Measurements from ENCODE around the gene PCCA.
"Not testable (repeated sequence)": the region's sequence is repeated elsewhere in the genome, so short reads cannot be mapped to it uniquely, and the experiment has no call there.

The PCCA gene

DNA sequence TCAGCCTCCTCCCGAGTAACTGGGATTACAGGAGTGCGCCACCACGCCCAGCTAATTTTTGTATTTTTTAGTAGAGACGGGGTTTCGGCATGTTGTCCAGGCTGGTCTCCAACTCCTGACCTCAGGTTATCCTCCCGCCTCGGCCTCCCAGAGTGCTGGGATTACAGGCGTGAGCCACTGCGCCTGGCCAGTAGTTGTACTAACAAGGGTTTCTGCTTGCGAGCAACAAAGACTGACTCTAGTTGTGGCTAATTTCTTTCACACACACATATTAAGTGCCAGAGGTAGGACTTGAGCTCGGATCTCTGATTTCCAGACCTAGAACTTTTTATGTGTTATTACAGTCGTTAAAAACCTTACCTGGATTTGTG is 635 bp upstream of the PCCA start:
- peak overlapping the region; percentile 87 for H3K4me3 ChIP-seq (replicated peaks; ENCODE audit: low read depth, low read length)
- no peak for DNase-seq (ENCODE audit: low read depth)

DNA sequence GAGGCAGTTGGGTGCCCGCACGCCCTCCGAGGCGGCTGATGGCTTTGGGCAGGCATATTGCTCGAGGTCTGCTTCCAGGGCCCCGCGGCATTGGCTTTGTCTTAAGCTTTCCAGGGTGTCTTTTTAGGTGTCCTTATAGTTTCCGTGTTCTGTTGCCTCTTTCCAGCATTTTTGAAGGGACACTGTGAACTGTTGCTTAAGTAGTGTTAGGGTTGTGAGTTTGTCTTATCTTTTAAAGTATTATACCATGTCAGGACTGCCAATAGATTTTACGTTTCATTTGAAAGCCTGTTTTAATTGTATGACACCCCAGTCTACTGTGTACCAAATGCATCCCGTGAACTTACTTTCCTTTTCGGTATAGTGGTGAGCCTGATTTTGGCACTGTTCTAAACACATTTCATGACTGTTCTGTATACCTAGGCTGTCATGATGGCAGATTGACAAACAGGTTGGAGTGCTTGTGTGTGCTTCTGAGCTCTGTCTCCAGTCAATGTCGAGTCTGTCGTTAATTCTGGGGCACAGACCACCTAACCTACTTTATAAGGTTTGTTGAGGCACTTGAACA is 656 bp downstream of the PCCA start:
- peak overlapping the region; percentile 87 for H3K4me3 ChIP-seq (replicated peaks; ENCODE audit: low read depth, low read length)
- TF ChIP-seq, protein P1, sequence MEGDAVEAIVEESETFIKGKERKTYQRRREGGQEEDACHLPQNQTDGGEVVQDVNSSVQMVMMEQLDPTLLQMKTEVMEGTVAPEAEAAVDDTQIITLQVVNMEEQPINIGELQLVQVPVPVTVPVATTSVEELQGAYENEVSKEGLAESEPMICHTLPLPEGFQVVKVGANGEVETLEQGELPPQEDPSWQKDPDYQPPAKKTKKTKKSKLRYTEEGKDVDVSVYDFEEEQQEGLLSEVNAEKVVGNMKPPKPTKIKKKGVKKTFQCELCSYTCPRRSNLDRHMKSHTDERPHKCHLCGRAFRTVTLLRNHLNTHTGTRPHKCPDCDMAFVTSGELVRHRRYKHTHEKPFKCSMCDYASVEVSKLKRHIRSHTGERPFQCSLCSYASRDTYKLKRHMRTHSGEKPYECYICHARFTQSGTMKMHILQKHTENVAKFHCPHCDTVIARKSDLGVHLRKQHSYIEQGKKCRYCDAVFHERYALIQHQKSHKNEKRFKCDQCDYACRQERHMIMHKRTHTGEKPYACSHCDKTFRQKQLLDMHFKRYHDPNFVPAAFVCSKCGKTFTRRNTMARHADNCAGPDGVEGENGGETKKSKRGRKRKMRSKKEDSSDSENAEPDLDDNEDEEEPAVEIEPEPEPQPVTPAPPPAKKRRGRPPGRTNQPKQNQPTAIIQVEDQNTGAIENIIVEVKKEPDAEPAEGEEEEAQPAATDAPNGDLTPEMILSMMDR (IDR thresholded peaks at IDR 0.05; ENCODE audit: low read length, missing control alignments) = no peak
- no peak for DNase-seq (ENCODE audit: low read depth)

More for the DNA sequence above, 635 bp upstream of the PCCA start:
- TF ChIP-seq, protein P1 (IDR thresholded peaks at IDR 0.05; ENCODE audit: low read length, missing control alignments) = no peak

DNA sequence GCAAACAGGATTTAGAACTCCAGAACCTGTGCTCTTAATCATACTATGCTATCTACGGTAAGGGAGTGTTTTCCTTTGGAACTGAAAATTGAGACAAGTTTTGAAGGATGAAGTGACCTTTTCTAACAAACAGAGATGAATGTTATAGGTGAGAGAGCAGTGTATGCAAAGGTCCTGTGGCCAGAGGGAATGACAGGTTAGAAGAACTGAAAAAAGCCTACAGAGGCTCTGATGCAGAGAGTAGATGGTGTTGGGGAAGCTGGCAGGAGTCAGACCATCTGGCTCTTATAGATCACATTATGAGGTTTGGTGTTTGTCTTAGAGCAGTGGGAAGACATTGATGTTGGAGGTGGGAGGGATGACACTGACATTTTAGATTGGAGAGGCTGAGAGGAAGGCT is 2.0 kb downstream of the PCCA start:
- TF ChIP-seq, protein P1 (IDR thresholded peaks at IDR 0.05; ENCODE audit: low read length, missing control alignments) = no peak
- no peak overlapping the region for H3K4me3 ChIP-seq (replicated peaks; ENCODE audit: low read depth, low read length)
- DNase-seq (ENCODE audit: low read depth) = no peak

DNA sequence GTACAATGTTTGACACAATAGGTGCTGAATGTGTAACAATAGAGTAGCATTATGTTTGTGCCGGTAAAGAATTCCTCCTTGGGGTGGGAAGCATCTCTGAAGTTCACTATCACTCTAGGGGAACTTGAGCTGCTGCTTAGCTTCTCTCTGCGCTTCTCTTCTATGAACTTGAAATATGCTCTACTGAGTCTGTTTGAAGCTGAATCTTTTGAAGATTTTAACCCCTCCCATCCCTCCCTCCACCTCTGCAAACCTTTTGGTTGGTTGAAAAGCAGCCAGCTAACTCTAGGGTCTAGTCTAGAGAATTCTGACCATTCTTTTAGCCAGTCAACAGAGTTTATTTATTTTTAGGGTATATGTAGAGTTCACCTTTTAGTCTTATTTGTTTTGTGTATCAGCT is 2.5 kb downstream of the PCCA start:
- TF ChIP-seq, protein P1 (IDR thresholded peaks at IDR 0.05; ENCODE audit: low read length, missing control alignments) = no peak
- no peak for DNase-seq (ENCODE audit: low read depth)
- no peak overlapping the region for H3K4me3 ChIP-seq (replicated peaks; ENCODE audit: low read depth, low read length)

DNA sequence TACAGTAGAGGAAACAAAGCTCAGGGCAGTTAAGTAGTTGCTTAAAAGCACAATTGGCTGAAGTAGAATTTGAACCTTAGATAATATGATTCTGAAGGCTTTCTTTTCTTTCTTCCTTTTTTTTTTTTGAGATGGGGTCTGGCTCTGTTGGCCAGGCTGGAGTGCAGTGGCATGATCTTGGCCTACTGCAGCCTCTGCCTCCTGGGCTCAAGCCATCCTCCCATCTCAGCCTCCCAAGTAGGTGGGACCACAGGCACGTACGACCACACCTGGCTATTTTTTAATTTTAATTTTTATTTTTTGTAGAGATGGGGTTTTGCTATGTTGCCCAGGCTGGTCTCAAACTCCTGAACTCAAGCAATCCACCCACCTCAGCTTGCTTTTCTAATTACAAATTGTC is 3.4 kb downstream of the PCCA start:
- DNase-seq (ENCODE audit: low read depth); H3K4me3 ChIP-seq (replicated peaks; ENCODE audit: low read depth, low read length): not testable (repeated sequence)

DNA sequence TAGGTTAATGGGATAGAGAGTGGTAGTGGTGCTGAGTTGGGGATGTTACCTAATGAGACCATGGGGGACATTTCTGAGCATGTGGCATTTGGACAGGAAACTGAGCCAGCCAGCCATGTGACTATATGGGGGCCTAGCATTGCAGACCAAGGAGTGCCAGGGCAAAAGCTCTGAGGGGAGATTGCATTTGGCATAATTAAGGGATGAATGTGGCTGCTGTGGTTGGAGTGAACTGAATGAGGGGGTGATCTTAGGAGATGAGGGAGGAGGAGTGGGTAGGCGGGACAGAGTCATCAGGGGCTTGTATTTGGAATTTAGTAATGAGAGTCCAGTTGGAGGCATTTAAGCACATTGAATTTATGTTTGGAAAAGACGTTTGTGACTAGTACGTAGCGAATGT is 6.6 kb downstream of the PCCA start:
- no peak for DNase-seq (ENCODE audit: low read depth)
- H3K4me3 ChIP-seq (replicated peaks; ENCODE audit: low read depth, low read length) = no peak overlapping the region
- TF ChIP-seq, protein P1 (IDR thresholded peaks at IDR 0.05; ENCODE audit: low read length, missing control alignments) = no peak

DNA sequence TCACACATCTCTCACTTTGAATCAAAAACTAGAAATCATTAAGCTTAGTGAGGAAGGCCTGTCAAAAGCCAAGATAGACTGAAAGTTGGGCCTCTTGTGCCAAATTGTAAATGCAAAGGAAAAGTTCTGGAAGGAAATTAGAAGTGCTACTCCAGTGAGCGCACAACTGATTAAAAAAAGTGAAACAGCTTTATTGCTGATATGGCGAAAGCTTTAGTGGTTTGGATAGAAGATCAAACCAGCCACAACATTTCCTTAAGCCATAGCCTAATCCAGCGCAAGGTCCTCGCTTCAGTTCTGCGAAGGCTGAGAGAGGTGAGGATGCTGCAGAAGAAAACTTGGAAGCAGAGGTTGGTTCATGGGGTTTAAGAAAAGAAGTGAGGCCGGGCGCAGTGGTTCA is 7.6 kb downstream of the PCCA start:
- TF ChIP-seq, protein P1 (IDR thresholded peaks at IDR 0.05; ENCODE audit: low read length, missing control alignments) = no peak
- no peak overlapping the region for H3K4me3 ChIP-seq (replicated peaks; ENCODE audit: low read depth, low read length)
- no peak for DNase-seq (ENCODE audit: low read depth)

All from fibroblast of pulmonary artery (primary cell).